Endometrial microvascular endothelial cells (primary cell): Measurements from ENCODE around the gene CACNG7. TPM values are rescaled to one million over a fixed set of nuclear protein-coding genes. Genes with fewer than 3 reads are reported as not detected.
"Not testable (repeated sequence)": the region's sequence is repeated elsewhere in the genome, so short reads cannot be mapped to it uniquely, and the experiment has no call there.

ENCODE experiments used
- in situ Hi-C: cut with HindIII; loops from 2 replicates; pipeline ENCODE4 v1.10.0; 2017; ENCODE audit warnings: low sequenced_read_pairs, low pct_unique_long_range_greater_than_20kb; ENCODE audit errors: inconsistent ontology term
- total RNA-seq: library from RNA; depleted of rRNA; stranded (reverse); fragments of >200 nt; gene quantifications from one replicate; pipeline ENCODE4 v1.2.3, GENCODE V29; 2015; ENCODE audit errors: inconsistent ontology term

CACNG7 gene, protein sequence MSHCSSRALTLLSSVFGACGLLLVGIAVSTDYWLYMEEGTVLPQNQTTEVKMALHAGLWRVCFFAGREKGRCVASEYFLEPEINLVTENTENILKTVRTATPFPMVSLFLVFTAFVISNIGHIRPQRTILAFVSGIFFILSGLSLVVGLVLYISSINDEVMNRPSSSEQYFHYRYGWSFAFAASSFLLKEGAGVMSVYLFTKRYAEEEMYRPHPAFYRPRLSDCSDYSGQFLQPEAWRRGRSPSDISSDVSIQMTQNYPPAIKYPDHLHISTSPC
- not detected for total RNA-seq

DNA sequence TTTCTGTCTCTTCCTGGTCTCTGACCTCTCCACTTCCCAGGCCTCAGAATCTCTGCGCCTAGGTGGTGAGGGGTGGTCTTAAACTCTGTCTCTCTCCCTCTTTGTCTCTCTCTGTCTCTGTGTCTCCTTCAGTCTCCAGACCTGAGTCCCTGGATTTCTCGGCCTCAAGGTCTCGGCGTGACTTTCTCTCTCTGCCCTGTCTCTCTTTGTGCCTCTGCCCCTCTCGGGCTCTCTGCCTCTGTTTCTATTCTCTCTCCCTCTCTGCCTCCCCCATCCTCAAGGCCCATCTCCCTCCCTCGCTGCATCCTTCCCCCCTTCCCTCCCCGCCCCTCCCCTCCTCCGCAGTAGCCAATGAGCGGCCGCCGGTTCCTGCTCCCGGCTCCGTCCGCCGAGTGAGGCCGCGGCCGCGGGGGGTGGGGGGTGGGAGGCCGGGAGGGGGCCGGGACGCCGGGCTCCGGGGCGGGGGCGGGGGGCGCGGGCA lies at the start of gene CACNG7:
TSS of gene CACNG7 (plus strand) at position 344 of the 481 bp plus-strand sequence. CDS start 3,554 bp downstream, outside the sequence.
- in situ Hi-C loops, result loop anchor here (10.0 to 25.0 kb wide), 2 partner anchors 46 to 128 kb away; no protein-coding TSS in a partner anchor

DNA sequence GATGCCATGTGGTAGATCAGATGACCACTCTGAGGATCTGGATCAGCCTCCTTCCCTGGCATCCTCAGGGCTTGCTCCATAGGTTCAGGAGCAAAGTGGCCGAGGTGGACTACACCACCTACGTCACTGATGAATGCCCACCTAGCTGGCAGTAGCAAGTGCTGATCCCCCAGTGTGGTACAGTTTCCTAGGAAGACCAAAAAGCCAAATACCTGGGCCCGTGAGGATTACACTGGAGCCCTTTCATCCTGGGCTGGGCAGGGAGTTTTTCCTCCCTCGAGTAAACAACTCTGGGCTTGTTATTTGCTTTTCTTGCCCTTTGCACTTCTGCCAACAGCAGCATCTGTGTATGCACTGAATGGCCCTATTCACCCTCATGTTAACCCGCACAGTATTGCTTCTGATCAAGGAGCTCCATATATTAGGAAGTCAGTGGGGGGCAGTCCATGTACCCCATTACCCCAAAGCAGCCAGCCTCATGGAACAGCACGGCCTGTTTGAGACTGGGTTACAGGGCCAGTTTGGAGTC lies 44.7 kb upstream of the CACNG7 start:
- in situ Hi-C loops, result no loop called here

DNA sequence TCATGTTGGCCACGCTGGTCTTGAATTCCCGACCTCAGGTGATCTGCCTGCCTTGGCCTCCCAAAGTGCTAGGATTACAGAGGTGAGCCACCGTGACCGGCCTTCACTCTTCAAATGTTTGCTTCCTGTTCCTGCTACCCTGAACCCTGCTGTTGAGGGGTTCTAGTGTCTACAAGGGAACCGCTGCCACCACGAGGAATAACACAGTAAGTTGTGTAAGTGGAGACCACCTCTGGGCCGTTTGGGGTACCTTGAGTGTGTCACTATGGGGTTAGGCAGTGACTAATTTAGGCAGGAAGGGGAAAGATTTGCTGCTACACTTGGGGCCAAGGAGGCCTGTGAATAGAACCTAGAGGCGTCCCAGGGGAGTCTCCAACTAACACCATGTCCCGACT lies 43.6 kb upstream of the CACNG7 start:
- in situ Hi-C loops, result no loop called here

DNA sequence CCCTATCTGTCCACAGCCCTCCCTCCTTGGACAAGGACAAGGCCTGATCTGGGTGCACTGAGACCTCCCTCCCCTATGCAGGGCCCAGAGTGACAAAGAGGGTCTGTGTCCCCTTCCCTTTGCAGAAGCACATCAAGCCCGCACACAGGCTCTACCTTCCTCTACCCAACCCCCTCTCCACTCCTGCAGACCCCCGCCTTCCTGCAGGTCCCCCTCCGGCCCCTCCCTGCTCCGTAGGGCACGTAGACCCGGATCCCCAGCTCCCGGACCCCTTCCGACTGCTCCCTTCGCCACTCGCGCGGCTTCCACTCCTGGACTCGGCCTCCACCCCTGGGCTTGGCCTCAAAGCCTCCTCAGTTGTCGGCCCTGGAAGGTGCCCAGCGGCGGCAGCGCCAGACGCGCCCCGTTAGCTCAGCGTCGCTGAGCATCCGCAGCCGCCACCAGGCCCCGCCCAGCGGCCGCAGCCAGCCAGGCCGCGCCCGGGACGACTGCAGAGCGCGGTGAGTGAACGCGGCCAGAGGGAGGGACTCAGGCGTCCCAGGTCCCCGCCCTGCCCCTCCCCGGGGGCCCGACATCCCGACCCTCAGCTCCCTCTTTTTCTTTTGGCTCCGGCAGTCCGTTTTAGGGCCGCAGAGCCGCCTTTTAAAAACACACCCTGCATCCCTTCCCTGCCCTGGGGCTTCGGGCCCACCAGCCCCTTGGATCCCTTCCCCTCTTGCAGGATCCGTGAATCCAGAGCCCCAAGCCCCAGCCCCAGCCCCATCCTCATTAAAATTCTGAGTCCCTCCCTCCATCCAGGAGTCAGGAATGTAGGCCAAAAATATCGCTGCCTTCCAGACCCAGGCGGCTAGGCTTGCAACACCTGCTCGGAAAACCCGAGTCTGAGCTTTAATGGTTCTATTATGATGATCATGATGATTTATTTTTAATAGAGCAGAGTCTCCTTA lies 42.9 kb upstream of the CACNG7 start:
- in situ Hi-C loops, result no loop called here

DNA sequence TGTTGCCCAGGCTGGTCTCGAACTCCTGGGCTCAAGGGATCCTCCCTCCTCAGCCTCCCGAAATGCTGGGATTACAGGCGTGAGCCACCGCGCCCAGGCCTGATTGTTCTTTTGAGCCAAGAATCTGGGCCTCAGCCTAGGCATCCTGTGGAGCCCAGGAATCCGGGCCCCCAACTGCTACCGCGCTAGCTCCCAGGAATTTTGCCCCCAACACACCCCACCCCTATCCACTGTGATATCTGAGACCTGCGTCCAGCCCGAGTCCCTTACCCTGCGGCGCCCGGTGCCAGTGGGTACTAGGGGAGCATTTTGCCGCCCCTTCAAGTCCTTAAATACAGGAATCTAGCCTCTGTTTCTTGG lies 42.2 kb upstream of the CACNG7 start:
- in situ Hi-C loops, result no loop called here

DNA sequence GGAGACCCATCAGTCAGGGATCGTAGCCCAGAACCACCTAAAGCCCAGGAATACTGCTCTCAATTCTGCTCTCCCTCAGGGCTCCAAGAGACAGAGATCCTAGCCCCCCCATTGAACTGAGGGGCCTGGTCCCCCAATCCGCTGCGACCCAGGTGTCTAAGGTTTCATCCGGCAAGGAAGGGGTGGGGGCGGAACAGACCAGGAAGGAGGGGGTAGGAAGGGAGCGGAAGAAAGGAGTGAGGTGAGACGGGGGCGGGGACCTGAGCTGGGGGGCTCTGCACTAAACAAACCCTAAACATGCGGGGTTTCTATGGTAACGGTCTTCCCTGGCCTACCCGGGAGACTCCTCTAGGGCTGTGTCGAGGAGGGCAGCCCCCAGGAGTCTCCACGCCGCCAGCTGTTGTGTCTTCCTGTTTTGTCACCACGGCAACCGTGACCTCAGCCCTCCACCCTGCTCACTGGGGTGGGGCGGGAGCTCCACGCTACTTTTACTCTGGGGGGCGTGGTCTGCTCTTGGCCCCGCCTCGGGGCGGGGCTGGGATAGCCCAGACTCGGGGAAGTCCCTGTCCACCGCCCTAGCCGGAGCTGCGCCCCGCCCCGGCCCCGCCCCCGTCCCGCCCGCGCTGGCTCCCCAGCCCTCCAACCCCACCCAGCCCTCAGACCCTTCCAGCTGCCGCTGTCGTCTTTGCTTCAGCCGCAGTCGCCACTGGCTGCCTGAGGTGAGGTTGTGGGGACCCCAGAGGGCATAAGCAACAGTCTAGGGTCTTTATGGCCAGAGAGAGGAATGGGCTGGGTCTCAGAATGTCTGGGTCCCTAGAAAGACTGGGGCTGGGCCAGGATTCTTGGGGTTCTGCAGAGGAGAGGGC lies 41.6 kb upstream of the CACNG7 start, which contains the start of gene MYADM:
TSS of gene MYADM (plus strand) at position 659 of the 866 bp plus-strand sequence. CDS start 5,647 bp downstream, outside the sequence.
- in situ Hi-C loops, result no loop called here

DNA sequence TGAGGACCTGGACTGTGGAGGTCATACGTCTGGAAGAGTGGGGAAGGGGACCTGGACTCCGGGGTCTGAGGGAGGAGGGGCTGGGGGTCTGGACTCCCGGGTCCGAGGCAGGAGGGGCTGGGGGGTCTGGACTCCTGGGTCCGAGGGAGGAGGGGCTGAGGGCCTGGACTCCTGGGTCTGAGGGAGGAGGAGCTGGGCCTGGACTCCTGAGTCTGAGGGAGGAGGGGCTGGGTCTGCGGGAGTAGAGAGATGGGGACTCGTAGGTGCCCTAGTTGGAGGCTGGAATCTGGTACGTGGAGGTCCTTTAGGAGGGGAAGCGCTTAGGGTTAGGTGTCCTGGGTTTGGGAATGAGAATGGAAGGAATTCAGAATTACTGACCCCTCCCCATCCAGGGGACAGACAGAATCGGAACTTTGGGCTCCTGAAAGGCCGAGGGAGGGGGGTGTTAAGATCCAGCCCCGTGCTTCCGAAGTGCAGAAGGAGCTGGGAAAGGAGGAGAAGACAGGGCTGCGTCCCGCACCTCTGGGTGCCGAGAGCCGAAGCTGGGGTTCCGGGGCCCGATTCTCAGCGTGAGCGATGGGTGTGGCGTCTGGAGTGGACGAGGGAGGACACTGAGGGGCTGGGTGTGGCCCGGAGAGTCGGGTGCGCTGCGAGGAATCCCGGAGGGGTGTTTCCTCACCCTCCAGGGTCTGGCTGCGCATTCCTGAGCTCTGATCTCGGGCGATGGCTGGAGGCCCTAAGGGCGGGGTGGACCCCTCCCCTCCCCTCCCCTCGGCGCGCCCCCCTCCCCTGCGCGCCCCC lies 40.8 kb upstream of the CACNG7 start:
- in situ Hi-C loops, result no loop called here

DNA sequence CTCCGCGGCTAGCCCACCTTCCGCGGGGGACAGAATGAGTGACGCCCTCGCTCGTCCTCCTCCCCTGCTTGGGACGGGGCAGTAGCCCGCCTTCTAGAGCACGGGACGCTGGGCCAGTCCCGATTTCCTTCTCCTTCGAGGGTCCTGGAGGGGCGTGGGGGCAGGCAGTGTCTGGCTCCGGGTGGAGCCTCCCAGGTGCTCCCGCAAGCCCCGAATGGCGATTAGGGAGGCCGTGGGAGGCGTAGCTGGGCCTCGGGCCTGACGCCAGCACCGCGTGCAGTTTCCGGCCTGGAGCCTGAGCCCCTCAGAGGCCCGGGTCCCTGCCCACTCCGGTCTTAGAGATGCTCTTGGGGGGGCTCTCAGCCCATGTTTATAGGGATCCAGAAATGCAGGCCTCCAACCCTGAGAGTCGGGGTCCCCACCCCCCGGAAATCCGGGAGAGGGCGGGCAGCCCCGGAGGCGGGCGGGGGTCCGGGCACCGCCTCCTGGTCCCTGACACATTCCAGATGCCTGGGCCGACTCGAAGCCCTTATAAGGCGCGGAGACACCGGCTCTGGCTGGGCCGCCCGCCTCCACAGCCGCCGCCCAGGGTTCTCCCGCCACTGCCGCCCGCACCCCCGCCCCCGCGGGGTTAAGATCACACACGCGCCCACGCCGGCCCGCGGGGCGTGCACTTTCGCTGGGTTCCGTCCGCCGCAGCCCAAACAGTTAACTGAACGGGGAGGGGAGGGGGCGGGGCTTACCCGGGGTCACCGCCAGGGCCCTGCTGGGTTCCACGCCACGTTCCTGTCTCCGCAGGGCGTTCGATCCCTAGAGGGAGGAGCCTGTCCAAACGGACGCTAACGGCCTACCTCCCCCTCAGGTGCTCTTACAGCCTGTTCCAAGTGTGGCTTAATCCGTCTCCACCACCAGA lies 39.9 kb upstream of the CACNG7 start:
- in situ Hi-C loops, result no loop called here

DNA sequence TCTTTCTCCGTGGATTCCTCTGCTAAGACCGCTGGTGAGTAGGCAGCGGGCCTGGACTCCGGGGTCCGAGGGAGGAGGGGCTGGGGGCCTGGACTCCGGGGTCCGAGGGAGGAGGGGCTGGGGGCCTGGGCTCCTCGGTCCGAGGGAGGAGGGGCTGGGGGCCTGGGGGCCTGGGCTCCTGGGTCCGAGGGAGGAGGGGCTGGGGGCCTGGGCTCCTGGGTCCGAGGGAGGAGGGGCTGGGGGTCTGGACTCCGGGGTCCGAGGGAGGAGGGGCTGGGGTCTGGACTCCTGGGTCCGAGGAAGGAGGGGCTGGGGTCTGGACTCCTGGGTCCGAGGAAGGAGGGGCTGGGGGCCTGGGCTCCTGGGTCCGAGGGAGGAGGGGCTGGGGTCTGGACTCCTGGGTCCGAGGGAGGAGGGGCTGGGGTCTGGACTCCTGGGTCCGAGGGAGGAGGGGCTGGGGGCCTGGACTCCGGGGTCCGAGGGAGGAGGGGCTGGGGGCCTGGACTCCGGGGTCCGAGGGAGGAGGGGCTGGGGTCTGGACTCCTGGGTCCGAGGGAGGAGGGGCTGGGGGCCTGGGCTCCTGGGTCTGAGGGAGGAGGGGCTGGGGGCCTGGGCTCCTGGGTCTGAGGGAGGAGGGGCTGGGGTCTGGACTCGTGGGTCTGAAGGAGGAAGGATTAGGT lies 39.1 kb upstream of the CACNG7 start:
- in situ Hi-C loops, result not testable (repeated sequence)

DNA sequence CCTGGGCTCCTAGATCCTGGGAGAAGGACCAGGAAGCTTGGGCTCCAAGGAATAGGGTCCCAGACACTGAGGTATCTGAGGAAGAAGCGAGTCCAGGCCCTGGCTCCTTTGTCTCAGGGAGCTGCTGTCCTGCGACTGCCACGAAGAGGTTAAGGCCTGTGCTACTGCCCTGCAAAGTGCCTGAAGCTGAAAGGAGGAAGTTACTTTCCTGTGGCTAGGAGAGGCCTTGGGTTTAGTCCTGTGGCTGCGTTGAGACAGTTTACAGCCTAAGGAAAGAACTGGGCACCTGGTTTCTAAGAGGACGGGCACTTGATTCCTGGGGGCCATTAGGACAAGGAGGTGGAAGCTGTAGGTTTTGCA lies 38.6 kb upstream of the CACNG7 start:
- in situ Hi-C loops, result no loop called here

DNA sequence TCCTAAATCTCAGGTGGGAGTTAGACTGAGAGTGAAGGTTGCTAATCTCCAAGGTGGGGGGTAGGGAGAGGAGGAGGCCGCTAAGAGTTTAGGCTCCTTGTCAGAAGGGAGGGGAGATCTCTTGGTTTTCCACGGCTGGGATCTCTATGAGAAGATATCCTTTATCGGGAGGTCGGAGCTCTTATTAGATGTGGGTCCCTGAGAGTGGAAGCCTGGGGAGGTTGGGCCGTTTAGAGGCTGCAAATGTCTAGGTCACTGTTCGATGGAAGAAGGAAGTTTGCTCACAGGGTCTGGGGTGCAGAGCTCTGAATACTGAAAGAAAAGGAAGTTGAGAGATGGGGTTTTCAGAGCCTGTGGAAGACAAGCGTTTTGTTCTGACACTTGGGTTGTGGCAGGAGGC lies 37.6 kb upstream of the CACNG7 start:
- in situ Hi-C loops, result no loop called here

DNA sequence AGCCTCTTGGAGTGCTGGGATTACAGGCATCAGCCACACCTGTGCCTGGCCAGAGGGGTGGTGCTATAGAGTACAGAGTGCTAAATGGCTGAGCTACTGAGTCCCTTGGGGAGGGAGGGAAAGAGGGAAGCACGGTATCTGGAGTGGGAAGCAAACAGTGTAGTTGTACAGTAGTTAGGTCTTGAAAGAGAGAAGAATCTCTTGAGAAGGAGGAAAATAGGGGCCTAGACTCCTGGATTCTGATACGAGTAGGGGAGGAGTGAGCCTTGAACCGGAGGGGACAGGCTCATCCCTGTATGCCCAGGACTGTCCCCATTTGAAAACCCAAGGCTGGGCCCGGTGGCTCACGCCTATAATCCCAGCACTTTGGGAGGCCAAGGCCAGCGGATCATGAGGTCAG lies 36.3 kb upstream of the CACNG7 start:
- in situ Hi-C loops, result no loop called here

DNA sequence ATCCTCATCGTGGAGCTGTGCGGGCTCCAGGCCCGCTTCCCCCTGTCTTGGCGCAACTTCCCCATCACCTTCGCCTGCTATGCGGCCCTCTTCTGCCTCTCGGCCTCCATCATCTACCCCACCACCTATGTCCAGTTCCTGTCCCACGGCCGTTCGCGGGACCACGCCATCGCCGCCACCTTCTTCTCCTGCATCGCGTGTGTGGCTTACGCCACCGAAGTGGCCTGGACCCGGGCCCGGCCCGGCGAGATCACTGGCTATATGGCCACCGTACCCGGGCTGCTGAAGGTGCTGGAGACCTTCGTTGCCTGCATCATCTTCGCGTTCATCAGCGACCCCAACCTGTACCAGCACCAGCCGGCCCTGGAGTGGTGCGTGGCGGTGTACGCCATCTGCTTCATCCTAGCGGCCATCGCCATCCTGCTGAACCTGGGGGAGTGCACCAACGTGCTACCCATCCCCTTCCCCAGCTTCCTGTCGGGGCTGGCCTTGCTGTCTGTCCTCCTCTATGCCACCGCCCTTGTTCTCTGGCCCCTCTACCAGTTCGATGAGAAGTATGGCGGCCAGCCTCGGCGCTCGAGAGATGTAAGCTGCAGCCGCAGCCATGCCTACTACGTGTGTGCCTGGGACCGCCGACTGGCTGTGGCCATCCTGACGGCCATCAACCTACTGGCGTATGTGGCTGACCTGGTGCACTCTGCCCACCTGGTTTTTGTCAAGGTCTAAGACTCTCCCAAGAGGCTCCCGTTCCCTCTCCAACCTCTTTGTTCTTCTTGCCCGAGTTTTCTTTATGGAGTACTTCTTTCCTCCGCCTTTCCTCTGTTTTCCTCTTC lies 35.1 kb upstream of the CACNG7 start:
- in situ Hi-C loops, result no loop called here

DNA sequence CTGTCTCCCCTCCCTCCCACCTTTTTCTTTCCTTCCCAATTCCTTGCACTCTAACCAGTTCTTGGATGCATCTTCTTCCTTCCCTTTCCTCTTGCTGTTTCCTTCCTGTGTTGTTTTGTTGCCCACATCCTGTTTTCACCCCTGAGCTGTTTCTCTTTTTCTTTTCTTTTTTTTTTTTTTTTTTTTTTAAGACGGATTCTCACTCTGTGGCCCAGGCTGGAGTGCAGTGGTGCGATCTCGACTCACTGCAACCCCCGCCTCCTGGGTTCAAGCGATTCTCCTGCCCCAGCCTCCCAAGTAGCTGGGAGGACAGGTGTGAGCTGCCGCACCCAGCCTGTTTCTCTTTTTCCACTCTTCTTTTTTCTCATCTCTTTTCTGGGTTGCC lies 34.5 kb upstream of the CACNG7 start:
- in situ Hi-C loops, result no loop called here

DNA sequence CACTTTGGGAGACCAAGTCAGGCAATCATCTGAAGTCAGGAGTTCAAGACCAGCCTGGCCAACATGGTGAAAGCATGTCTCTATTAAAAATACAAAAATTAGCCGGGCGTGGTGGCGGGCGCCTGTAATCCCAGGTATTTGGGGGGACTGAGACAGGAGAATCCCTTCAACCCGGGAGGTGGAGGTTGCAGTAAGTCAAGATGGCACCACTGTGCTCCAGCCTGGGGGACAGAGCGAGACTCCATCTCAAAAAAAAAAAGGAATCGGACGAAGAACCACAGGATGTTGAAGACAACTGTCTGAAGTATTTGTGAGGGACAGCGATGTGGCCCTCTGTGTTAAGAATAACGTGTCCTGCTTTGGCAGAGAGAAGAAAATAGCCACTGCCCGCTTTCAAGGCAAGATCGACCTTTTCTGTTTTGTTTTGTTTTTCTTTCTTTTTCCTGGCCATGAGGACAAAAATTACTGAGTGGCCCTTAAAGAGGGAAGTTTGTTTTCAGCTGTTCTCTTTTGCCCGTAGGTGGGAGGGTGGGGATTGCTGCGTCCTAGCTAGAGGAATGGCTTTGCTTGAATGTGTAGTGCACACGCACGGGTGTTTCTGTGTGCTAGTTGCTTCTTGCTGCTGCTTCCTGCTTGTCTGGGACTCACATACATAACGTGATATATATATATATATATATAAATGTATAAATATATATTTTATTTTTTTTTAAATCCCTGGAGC lies 33.3 kb upstream of the CACNG7 start:
- in situ Hi-C loops, result no loop called here
